GM23248 (cell line): Measurements from ENCODE around the gene HAUS2.

Experiments
- EZH2 ChIP-seq: fragments of 200-600 bp; sonication (generic); IDR thresholded peaks from 2 replicates; pipeline ENCODE4 v1.6.1; 2018; ENCODE audit warnings: antibody characterized with exemption, mild to moderate bottlenecking; ENCODE audit not compliant: insufficient read depth, poor library complexity, severe bottlenecking
- EZH2phosphoT487 ChIP-seq: fragments of 200-600 bp; sonication (generic); IDR thresholded peaks from 2 replicates; pipeline ENCODE4 v1.6.1; 2018; ENCODE audit warnings: antibody characterized with exemption, moderate library complexity, mild to moderate bottlenecking, low read depth; ENCODE audit not compliant: insufficient read depth

GRCh38 chr15:42576776-42577175 is 28.1 kb downstream of the HAUS2 start:
- TF ChIP-seq EZH2phosphoT487 (no peak), EZH2 (no peak)
